Measurements from ENCODE around the gene CACYBP.

The CACYBP gene

DNA sequence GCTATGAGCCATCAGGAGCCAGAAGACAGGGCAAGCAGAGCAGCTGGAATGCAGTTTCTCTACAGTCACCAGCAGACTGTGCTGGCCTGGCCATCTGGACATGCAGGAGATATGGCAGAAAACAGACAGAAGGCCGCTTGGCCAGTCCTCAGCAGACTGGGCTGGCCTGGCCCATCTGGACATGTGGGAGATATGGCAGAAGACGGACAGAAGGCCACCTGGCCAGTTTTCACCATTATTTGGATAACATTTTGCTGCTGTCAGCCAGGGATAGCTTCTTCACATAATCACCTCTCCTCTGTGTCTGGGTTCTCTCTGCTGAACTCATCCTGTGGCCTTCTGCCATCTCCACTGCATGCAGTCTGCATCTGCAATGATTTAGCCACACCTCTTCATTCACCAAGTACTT lies 25.0 kb upstream of the CACYBP start:
- DNase-seq = no peak

DNA sequence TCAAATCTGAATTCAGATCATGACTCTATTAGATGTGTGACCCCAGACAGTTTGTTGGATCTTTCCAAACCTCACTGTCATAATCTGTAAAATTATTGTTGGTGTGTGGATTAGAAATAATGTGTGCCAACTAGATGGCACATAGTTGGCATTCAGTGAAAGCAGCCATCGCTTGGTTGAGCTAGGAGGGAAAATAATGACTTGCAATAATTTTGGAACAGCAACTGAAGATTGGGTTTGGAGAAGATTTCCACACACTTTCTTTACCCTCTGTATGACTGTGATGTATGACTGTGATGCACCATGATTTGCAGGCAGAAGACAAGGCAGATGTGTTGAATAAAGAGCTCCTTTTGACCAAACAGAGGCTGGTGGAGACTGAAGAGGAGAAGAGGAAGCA lies 24.0 kb upstream of the CACYBP start:
- no peak for DNase-seq

DNA sequence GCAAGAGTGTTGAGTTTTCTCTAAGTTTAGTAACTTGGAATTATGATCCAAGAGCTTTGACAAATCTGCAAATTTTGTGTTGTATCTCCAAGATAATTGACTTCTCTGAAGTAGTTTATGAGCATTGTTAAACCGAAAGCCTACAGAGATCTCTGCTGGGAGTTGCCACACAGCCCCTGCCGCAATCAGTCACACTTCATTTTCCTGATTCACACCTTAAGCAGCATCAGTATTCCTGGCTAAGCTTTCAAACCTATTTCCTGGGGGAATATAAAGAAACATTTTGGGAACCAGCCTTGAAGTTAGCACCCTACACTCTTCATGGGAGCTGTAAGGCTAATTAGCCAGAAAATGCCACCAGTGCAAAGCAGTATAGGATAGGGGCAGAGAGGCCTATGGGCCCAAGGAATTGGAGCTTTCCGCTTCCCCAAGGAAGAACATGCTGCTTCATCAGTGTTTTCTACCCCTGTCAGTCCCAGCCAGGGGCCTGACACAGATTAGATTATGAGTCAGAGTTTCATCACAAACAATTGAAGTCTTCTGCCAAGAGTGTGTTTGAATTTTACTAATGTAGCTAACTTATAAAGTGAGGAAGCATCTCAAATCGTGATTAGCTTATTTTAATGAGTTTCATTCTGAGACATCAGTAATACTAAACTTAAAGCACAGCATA lies 23.2 kb upstream of the CACYBP start:
- DNase-seq = peak; percentile 48

DNA sequence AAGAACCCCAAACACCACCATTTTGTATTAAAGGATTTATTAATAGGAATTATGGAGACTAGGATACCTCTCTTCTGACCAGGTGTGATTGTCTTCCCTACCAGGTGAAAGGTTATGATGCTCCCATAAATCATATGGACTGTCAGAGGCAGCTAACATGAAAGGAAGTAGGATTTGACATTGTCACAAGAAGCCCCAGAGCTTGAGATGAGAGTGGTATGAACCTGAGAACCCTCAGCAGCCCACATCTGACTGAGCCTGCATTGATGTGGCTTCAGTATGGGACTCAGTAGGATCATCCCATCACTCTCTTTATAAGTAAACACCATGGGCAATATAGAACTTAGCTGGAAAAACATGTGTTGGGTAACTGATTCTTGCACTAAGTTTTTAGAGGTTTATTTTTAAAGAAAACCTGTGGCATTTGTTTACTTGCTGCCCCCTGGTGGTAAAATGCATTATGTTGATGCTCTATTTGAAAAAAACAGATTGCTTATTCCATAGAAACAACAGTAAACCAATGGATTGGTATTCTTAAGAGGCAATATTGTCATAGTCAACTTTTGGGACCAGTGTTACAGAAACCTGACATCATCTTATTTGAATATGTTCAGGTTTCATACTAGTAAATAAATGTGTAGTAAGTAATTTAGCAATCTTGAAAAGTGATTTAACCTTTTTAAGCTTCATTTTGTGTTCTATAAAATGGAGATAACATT lies 16.6 kb upstream of the CACYBP start:
- DNase-seq = peak; percentile 43

DNA sequence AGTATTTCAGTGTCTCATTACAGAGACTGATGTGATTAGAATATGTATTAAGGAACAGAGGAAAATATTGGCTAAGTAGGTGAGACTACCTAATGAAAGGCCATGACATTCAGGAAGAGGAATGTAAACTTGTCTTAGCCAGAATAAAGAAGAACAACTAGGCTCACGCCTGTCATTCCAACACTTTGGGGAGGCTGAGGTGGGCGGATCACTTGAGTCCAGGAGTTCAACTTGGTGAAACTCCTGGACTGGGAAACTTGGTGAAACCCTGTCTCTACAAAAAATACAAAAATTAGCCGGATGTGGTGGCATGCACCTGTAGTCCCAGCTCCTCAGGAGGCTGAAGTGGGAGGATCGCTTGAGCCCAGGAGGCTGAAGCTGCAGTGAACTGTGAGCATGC lies 14.8 kb upstream of the CACYBP start:
- no peak for DNase-seq

DNA sequence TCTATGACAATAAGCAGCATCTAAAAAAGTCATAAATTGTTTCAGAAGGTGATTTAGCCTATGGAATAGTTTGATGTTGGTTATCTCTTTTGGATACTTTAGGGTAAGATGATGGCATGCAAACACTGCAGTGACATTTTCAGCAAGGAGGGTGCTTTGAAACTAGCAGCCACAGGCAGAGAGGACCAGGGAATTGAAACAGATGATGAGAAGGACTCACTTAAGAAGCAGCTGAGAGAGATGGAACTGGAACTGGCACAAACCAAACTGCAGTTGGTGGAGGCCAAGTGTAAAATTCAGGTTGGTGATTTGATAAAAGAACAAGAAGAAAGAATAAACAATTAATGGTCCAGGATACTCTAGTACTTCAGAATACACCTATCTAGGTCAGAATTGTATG lies 11.2 kb upstream of the CACYBP start:
- DNase-seq = no peak

DNA sequence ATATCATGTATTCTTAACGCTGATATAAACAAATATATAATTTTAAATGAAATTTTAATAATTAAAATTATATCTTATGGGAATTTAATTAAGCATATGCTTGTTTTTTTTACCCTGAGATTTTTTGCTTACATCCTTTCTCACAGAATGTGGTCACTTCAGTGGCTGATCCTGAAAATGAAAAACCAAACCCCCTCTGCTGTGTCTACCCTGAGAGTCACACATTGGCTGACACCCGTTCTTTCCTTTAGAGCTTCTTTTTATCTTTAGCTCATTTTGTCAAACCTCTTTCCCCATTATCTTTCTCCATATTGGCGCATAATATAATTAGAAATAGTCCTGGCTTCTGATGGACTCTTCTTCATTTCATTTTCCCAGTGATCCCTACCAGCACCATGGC lies 10.8 kb upstream of the CACYBP start:
- no peak for DNase-seq

DNA sequence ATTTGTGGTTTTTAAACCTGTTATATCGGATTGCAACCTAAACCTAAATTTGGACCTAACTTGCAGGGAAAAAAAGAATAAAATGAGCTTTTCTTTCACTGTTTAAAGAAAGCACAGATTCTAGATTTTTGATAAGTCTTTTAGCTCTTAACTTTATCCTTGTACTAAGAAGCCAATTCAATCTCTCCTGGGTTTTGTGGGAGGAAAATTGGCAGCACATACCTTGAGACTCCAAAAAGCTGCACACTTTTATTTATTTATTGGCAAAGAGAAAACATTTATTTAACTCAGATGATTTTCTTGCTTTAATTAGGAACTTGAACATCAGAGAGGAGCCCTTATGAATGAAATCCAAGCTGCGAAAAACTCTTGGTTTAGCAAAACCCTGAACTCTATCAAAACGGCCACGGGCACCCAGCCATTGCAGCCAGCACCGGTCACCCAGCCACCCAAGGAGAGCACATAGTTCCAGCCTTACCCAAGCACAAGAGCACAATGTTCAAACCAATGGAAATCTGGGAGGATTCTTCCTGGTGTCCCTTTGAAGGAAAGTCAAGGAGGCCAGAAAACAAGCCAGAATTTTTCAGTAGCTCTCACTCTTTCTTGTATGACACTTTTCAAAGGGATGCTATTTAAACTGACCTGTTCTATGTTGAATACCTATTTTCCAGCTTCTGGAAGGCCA lies 10.1 kb upstream of the CACYBP start:
- no peak for DNase-seq

DNA sequence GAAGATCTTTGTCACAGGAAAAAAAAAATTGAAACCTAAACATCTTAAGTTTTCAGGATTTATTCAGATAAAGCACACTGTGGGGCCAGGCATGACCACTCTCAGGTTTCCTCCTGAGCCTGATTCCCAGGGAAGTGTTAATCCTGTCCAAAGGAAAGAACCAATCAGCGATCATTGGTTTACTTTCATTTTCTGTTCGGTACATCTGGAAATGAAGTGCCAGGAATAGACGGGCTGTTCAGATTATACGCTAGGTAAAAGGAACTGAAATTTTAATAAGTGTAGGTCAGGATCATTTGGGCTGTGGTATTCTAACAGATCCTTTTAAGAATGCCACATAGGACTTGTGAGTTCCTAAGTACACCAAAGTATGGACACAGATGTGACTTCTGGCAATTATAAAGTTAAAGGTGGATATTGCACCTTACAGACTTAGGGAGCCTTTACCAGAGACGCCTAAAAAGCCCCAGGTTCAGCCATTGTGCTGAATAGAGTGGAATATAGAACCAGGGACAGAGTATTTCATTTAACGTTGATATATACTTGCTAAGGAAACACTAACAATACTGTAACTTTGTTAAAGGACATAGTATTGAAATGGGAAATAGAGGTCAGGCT lies 9.3 kb upstream of the CACYBP start:
- peak; percentile 33 for DNase-seq

DNA sequence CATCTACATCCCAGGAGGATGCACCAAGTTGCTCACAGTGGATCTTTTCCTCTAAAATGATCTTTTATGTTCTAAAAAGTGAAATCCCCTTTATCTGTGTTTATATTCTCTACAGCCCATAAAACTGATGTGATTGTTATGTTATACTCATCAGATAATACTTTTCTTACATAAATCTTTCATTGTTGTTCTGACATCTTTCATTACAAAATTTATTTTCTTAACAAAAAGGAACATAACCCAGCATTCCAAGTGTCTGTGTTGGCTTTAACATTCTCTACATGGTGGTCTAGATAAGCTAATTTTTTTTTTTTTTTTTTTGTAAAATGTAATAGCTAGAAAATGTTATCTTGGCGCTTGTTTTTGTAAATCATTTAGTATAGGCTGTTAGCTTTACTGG lies 8.3 kb upstream of the CACYBP start:
- DNase-seq = no peak

DNA sequence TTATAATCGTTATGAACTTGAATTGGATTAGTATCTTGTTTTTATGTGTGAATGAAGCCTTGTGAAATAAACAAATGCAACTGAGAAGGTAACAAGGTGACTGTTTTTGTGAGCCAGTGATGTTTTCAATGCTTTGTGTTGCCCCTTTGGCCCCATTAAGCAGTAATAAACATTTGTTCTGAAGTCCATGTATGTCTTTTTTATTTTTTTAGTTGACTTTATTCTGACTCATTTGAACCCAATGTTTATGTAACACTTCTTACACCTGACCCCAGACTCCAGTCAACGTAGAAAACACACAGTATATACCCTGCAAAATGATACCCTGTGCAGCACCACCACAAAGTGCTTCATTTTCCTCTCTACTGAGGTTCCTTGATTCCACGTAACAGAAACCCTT lies 4.6 kb upstream of the CACYBP start:
- DNase-seq = no peak

DNA sequence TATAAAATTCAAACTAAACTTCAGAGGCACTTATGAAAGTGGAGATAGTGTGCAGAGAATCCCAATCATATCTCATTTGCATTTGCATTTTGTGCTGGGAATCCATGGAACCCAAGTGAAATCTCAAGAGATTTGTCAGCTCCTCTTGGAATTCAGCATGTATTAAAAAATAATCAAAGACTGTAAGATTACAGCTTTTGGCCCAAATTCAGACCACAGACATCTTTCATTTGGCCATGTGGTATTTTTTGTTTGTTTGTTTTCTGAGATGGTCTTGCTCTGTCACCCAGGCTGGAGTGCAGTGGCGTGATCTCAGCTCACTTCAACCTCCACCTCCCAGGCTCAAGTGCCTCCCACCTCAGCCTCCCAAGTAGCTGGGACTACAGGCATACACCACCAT lies 3.8 kb upstream of the CACYBP start:
- DNase-seq = peak; percentile 44

DNA sequence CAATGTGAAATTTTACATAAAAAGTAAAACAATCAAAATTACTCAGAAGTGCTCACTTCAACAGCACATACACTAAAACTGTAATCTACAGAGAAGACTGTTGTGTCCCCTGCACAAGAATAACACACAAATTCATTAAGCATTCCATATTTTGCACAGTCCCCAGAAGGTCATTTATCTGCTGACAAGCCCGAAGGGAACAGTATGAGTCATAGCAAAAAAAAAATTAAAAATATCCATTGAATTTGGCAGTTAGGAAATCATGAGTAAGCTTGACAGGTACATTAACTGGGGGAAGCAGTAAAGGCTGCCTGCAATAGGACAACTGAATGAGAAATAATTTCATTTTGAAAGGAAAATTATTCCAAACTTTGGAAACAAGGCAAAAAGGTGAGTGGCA lies 3.3 kb upstream of the CACYBP start:
- DNase-seq = peak; percentile 47

DNA sequence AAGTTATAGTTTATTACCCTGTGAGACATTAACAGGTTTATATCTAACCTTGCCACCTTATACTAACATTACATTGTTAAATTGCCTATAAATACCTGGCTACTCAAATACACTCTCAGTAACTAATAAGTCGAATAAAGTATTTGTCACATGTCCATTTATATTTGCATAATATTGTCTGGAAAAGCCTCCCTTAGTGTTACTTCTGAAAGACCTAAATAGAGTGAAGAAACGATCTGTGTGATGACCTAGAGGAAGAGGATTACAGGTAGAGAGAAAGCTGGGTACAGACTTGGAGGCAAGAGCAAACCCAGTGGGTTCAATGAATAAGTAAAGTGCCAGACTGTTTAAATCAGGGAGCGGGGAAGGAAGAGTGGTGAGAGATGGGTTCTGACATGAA lies 2.7 kb upstream of the CACYBP start:
- DNase-seq = no peak

DNA sequence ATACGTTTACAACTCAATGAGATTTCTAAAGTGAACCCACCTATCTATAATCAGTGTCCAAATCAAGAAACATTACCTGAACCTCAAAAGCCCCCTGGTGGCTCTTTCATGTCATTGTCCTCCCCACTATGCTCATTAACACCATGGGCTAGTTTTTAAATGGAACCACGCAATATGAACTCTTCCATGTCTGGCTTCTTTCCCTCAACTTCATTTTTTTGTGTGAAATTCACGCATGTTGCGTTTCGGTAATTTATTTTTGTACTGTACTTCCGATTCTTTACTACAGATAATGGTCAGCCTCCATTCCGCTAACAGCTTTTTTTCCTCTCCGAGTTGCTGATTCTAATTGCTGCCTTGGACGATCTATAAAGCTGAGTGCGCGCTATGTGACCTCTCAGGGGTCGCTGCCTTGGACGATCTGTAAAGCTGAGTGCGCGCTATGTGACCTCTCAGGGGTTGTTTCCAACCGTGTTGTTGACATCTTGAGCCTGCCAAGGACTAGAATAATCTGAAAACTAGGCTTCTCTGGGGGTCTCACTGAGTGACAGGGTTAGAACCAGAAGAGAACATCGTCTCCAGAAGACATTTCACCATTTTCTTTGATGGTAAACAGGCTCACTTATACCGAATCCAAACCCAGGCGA lies 1.1 kb upstream of the CACYBP start:
- DNase-seq = peak; percentile 60

DNA sequence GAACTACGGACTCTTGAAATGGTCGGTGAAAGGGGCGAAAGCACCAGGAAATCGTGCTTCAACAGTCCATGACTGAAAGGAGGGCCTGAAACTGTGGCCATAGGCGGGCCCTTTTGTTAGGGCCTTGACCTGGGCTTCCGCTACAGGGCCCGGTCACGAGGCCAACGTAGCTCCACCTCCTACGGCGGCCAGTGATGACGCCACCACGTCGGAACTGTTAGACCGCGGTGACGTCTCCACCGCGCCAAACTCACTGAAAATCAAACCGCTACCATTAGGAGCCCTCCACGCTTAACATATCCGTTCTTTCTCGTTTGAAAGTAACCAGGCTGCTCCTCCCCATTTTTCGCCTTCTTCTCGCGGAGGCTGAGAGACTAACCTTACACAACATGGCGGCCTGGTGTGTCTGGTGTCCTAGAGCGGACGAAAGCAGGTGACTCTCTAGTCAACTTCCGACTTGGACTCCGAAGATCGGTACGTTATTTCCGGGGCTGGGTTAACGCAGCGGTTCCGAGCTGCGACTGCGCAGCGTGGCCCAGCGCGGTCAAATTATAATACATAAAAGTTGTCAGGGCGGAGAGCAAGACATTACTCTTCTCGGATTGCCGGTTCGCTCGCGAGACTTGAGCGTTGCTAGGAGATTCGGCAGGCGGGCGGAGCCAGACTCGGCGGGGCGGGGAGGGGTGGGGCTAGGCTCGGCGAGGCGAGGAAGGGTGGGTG lies 371 bp upstream of the CACYBP start:
- DNase-seq = peak; percentile 99

DNA sequence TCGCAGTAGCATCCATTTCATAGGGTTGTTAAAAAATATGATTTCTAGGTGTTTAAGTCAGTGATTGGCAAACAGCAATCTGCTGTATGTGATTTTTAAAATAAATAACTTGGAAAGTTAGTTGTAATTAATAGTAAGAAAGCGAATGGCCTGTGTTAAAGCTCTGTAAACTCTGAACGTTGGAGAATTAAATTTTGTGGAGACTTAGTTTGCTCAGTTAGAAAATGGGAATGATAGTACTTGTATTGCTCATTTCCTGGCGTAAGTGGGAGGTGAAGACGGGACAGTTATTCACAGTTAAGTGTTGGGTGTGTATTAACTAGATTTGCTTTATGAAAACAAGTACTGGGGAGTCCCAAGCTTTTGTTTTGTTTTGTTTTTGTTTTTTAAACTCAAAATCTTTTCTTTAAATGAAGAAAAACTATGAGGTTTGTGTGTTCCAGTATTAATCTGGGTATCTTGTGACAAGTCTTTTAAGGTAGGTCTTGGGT lies 995 bp downstream of the CACYBP start:
- DNase-seq = no peak

DNA sequence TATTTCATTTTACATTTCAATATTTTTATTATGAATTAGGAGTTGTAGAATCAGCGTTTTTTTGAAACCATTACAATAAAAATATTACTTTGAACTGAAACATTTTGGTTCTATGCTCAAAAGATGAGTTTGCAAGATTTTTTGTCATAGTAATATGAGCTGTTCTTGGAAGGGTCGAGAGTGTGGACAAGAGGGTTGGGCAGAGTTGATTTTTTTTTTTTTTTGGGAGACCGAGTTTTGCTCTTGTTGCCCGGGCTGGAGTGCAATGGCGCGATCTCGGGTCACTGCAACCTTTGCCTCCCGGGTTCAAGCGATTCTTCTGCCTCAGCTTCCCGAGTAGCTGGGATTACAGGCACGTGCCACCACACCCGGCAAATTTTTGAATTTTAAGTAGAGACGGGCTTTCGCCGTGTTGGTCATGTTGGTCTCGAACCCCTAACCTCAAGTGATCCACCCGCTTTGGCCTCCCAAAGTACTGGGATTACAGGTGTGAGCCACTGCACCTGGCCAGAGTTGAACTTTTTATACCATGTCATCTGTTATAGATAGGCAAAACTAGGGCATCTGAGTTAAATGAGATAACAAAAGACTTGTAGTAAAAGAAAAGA lies 3.3 kb downstream of the CACYBP start:
- DNase-seq = no peak

DNA sequence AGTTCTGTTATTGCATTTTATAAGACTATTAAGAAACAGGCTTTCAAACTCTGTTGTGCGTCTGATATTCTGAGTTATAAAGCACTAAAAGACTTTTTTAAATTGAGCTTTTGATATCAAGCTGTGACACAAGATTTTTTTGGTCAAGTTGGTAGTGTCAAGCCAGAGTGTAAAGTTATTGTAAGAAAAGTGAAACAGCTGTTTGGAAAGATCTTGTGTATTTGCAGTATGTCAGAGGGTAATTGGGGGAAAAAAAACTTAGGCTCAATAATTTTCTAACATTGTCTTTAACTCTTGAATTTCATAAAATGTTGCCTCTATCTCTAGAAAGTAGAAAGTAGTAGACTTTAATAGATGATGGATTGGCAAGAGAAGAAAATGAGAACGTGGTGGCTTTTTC lies 3.8 kb downstream of the CACYBP start:
- DNase-seq = no peak

DNA sequence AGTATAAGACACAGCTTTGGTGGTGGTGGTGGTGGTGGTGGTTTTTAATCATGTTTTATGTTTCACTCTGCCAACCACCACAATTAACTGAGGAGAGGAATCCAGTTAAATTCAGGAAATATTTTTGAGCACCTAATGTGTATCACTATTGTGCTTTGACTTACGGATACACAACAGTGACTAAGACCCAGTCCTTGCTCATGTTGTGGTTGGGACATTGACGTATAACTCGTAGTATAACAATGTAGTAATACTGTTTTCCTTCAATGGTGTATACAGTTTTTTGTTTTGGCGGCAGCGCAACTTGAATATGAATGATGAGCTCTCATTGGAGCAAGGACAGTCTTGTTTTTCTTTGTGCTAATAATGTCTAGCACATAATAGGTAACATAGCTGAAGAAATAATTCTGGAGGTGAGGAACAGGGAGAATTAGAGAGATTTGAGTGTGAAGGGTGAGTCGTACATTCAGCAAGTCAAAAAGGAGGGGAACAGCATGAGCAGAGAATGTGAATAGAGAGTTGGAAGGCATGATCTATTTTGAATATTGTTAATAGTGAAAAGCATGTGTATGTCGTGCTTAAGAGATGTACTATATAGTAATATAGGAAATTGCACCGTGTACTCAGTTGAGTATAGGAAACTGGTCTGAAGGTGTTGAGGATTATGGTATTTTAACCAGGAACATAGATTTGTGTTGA lies 5.5 kb downstream of the CACYBP start:
- no peak for DNase-seq

DNA sequence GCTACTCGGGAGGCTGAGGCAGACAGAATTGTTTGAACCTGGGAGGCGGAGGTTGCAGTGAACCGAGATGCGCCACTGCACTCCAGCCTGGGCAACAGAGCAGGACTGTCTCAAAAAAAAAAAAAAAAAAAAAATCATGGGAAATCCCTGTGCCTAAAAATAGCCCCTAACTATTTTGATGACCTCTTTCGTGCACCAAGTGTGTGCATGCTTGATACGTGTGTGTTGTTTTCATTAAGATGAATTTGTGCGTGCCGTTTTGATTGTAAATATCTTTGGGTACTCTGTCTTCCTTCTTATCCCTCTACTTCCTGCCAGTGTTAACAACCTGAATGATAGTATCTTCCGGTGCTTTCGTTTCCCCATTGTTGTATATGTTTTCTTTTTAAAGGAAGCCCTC lies 9.8 kb downstream of the CACYBP start:
- no peak for DNase-seq
